NCI-H146 (cell line): ENCODE measurements around the gene RAB36.
"Not testable (repeated sequence)": the region's sequence is repeated elsewhere in the genome, so short reads cannot be mapped to it uniquely, and the experiment has no call there.

Experiments
- DNase-seq: peaks from one replicate; lab custom pipeline; 2025; lab: John Stamatoyannopoulos, UW

The RAB36 gene

DNA sequence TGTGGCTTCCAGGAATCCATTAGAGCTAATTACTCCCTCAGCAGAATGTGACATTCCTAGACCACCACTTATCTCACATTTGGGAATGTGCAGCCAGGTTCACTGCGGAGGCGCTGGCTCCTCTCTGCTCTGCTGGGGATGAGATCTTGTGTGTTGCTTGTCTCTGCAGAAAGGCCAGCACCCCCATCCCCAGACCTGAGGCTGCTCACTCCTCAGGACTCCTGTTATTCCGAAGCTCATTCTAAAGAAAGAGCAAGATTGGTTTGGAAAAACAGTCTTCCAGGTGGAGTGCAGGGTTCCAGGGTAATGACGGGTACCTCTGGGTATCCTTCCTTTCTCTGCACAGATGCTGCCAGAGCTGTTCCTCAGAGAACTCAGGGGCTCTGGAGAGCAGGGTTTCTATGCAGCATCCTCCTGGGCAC is 24.3 kb upstream of the RAB36 start:
- DNase-seq = no peak

DNA sequence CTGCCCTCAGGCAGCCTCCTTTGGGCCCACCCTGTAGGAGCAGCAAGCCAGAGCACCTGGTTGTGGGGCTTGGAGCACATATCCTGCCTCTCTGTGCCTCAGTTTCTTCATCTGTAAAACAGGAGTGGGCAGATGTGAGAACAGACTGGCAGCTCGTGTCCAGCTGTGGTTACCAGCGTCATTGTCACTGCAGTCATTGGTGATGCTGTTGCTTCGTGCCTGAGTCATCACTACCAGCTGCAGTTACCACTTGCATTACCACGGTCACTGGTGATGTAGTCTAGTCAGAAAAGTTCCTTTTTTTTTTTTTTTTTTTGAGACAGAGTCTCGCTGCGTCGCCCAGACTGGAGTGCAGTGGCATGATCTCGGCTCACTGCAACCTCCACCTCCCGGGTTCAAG is 23.9 kb upstream of the RAB36 start:
- DNase-seq = no peak

DNA sequence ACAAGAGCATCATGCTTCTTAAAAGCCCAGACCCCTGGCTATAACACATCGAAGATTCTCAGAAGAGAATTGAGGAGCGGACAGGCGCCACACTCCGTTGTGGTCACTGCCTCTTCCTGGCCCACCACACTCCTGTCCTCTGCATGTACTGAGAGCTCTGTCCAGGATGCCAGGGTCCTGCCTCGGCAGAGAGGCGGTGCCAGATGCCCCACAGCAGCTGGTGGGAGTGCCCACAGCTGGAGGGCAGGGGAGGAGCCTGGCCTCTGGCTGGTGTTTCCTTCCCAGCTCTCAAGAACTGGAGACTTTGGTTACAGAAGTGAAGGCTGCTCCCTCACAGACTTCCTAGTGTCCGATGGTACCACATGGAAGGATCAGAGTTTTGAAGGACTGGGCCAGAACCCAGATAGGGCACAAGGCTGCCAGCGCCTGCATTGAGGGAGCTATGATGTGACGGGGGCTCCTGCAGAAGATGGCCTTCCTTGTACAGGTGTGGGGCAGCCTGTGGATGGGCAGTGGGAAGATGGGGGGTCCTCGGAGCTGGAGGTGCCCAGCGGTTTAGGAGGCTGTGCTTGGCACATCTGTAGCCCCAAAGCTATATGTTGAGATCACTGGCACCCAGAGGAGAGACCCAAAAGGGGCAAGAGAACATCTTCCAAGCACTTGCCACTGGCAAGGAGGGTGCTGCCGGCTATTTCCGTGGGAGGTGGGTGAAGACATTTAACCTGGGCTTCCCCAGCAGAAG is 22.9 kb upstream of the RAB36 start:
- no peak for DNase-seq

DNA sequence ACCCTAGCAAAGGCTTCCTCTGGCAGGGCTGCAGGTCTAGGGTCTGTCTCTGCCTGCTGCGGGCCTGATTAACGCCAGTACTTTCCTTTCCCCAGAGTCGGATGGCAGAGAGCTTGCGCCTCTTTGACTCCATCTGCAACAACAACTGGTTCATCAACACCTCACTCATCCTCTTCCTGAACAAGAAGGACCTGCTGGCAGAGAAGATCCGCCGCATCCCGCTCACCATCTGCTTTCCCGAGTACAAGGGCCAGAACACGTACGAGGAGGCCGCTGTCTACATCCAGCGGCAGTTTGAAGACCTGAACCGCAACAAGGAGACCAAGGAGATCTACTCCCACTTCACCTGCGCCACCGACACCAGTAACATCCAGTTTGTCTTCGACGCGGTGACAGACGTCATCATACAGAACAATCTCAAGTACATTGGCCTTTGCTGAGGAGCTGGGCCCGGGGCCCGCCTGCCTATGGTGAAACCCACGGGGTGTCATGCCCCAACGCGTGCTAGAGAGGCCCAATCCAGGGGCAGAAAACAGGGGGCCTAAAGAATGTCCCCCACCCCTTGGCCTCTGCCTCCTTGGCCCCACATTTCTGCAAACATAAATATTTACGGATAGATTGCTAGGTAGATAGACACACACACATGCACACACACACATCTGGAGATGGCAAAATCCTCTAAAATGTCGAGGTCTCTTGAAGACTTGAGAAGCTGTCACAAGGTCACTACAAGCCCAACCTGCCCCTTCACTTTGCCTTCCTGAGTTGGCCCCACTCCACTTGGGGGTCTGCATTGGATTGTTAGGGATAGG is 22.1 kb upstream of the RAB36 start:
- DNase-seq = no peak

DNA sequence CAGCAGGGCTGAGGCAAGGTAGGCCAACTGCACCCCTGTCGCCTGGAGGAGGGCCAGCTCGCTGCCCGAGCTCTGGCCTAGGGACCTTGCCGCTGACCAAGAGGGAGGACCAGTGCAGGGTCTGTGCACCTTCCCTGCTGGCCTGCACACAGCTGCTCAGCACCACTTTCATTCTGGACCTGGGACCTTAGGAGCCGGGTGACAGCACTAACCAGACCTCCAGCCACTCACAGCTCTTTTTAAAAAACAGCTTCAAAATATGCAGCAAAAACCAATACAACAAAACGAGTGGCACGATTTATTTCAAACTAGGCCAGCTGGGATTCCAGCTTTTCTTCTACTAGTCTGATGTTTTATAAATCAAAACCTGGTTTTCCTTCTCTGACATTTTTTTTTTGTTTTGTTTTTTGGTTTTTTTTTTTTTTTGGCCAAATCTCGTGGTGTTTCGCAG is 21.4 kb upstream of the RAB36 start:
- no peak for DNase-seq

DNA sequence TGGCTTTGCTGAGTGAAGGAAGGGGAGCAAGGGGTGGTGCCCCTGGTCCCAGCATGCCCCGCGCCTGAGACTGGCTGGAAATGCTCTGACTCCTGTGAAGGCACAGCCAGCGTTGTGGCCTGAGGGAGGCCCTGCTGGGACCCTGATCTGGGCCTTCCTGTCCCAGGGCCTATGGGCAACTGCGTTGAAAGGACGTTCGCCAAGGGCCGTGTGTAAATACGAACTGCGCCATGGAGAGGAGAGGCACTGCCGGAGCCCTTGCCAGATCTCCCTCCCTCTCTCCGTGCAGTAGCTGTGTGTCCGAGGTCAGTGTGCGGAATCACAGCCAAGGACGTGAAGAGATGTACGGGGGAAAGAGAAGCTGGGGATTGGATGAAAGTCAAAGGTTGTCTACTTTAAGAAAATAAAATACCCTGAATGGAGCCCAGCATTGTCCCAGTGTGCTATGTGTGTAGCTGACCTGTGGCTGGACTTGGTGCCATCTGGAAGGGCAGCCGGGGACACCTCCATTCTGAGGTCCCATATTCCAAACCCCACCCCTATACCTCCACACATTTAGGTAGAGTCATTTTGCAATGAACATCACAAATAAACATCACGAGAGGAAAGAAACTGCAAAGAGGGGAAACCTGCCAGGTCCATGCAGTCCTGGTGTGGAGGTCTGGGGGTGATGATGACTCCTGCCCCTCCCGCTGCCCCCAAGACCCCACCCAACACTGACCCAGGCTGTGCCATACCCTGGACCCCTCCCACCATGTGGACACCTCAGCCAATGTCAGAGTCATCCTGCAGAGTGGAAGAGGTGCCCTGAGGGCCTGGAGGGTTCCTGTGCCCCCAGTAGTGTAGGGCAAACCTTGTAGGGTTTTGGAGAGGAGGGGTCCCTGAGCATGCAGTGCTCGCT is 20.4 kb upstream of the RAB36 start:
- no peak for DNase-seq

DNA sequence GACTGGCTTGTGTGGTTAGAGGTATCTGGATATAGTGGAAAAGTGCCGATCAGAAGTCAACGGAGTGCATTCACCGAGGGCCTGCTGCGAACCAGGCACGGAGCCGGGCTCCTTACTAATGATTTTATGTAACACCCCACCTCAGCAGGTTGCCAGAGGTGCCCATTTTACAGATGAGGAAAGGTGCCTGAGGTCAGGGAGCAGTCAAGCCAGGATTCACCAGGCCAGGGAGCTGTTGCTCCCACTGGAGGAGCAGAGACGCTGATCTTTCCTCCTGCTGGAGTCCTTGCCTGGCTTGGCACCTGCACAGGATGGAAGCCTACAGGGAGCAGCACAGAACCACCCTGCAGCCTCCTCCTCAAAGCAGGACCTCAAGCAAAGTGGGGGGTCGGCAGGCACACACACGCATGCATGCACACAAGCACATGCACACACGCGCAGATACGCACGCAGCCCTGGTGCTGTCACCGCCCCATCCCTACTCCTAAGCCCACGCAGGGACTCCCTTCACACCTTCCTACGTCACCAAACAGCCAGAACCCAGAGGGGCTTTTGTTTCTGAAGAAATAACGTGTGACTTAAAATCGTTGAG is 19.7 kb upstream of the RAB36 start:
- DNase-seq = no peak

DNA sequence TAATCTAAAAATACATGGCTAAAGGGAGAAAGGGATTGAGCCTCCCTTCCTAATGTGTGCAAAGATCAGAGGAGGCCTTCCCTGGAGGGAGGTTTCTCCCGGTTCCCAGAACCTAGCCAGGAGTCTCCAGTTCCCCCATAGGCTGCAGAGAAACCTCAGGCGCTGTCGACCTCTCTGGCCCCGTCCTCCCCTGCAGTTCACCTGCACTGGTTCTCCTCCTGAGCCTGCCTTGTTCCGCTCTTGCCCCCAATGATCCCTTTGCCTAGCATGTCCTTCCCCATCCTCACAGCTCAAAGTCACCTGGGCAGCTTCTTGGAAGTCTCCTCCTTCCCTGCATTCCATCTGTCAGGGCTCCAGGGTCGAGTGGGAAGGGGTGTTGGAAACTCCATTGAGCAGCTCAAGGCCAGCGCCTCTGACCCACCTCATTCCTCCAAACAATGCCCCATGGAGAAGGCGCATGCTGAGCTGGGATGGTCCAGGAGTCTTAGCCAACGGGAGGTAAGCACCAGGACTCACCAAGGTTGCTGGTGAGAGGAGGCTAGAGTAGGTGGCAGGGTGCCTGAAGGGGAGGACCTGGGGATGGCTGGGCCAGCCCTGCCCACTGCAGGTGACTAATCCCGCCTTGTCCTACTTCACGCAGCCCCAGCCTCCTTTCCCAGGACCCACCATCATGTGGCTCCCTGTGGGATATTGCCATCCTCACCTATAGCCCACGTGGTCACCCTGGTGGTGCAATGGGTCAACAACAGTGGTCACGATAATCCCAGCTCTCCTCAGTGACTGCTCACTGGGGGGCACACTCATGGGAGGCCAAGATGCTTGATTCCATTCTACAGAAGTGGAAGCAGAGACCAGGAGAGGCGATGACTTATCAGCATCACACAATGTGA is 18.9 kb upstream of the RAB36 start:
- DNase-seq = no peak

DNA sequence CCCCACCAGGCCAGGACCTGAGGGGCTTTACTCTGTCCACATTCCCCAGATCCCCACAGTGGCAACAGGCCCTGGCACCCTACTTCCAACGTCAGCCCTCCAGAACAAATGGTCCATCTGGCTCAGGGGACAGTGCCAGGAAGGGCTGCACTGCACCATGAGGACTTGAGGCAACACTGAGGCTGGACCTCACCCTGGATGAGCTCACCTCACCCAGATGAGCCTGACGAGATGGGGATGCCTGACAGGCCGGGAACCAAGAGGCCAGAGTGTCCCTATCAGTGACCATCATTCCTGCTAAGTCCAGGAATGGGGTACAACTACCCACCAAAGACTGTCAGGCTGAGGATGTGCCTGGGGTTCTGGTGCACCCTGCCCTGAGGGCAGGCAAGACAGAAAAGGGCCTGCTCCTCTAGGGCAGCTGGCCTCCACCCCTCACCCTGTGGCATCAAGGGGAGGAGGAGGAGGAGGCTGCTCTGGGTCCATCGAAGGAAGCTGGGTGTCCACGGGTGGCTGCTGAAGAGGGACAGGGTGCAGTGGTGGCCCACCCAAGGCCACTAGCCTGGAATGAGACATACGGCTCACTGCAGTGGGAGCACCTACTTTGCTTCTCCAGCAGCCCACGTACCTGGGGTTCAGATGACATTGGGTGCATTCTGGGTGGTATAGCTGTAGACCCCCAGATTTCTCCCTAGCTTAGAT is 18.1 kb upstream of the RAB36 start:
- DNase-seq = no peak

DNA sequence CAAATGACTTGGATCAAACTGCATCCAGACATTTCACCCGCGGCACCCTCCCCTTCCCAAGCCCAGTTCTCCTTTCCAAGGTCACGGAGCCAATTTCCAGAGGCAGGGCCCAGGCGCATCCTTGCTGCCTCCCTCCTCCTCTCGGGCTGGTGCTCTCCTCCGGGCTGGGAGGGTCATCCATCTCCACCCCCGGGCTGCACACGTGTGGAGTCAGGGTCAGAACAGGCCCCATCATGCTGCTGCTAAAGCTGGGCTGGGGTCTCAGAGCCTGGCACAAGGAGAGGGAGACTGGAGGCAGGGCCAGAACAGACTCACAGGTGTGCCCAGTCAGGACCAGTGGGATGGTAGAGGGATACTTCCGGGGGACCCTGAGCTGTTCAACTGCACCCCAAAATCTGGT is 17.5 kb upstream of the RAB36 start:
- DNase-seq = no peak

DNA sequence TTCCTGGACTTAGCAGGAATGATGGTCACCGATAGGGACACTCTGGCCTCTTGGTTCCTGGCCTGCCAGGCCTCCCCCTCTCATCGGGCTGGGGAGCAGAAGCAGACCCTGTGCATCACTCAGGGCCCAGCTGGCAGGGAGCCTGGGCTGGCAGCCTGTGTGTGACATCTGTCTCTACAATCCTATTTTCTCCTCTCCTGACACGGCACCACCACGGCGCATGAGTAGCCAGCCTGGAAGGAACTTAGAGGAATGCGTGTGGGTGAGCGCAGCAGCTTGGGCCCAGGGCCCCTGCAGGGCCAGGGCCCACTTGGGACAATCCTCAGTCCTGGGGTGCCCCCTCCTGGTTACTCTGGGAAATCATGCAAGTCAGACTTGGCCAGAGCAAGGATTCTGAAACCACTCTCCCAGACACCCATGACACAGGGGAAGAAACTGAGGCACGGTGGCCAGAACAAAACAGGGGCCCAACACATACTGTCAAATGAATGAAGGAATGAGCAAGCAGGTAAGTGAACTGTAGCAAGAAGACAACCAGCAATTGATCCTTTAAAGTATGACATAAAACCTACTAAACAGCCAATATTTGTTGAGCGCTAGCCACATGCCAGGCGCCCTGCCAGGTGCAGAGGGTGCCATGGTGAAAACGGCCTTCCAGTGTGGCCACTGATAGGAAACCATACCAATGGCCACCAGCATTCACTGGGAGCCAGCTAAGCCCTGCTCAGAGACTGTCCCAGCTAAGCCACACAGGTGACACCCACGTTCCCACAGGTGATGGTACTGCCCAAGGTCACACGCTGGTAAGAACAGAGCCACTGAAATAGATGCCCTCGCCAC is 16.8 kb upstream of the RAB36 start:
- peak; percentile 43 for DNase-seq

DNA sequence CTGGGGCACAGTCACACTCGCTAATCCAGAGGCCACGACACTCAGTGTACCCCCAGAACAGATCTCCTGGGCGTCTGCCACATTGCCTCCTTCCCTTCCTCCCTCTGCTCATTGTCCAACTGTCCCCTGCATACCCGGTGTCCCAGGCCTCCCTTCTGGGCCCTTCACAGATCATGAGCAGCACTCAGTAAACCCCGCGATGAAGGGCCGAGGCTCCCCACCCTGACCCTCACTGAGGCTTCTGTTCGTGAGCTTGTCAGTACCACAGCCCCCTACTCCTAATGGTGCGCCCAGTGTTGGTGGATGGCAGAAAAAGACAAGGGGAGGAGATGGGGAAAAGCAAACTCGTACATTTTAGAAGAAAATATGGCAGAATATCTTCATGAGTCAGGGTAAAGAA is 16.1 kb upstream of the RAB36 start:
- DNase-seq = no peak

DNA sequence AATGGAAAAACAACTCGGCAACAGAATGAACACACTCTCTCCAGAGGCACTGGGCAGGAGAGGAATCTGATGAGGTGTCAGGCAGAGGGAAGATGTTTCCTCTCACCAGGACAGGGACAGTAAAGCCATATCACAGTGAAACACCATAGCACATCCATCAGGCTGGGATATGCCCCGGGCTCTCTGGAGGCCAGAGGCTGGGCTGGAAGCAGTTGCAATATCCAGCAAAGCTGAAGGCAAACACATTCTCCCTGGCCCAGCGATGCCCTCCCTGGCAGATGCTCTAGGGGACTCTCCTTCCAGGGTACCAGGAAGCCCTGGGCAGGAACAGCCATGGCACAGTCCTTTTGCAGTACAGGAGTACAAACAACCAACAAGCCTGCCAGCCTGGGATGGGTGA is 14.6 kb upstream of the RAB36 start:
- no peak for DNase-seq

DNA sequence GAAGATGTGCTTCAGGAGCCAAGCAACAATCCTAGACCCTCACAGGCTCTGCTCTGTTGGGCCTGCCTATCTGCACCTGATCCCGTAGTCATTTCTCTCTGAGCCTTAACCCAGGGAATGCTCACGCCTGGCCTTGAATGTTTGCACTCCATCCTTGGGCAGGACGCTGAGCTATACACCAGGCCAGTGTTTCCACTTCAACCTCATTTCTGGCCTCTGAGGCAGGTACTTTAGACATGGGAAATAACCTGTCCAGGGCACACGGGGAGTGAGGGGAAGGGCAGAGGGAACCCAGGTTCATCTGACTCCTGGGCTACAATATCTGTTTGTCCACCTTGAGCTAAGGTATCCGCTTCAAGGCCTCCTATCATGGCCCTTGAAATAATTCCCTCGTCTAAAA is 13.3 kb upstream of the RAB36 start:
- no peak for DNase-seq

DNA sequence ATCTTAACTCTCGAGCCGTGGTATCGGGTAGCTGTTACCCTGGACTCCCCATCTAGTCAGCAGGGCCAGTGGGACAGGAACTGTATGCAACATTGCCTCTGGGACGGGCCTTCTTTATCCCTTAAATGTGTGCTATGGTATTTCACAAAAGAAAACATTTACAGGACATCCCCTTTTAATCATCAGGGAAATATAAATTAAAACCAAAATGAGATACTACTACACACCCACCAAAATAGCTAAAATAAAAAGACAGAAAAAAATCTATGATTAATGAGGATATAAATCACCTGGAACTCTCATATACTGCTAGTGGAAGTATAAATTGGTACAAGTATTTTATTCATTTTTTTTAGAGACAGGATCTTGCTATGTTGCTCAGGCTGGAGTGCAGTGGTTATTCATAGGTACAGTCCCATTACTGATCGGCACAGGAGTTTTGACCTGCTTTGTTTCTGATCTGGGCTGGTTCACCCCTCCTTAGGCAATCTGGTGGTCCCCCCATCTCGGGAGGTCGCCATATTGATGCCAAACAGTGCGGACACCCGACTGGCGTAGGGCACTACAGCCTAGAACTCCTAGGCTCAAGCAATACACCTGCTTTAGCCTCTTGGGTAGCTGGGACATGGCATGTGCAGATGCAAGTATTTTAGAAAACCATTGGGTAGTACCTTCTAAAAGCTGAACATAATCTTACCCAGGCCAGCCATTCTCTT is 12.7 kb upstream of the RAB36 start:
- DNase-seq = no peak

DNA sequence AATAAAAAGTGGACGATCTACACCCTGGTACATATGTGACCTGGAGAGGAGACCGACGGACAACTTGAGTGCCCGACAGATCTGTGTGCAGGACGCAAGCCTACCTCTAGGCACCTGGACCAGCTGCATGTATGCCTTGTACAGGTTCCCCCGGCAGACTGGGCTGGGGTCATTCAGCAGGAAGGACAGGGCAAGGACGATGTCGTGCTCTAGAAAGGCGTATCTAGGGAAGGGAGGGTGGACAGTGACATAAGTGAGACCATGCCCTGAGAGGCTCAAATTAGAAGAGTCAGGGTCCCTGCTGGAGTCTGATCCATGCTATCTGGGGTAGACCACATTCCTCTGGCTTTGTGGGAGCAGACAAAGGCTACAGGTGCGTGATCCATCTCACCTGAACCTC is 11.4 kb upstream of the RAB36 start:
- DNase-seq = no peak

DNA sequence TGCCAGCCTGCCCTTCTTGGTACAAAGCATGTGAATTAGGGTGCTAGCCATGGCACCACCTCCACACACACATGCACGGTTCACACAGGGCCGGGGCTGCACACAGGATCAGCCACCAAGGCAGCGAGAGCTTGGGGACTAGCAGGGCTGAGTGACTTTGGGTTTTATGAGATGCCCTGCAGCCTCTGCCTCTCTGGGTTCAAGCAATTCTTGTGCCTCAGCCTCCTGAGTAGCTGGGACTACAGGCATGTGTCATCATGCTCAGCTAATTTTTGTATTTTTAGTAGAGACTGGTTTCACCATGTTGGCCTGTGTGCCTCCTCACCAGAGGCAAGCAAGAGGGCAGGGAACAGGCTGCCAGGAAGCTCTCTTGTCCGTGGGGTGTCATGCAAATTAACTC is 8.3 kb upstream of the RAB36 start:
- DNase-seq = not testable (repeated sequence)

DNA sequence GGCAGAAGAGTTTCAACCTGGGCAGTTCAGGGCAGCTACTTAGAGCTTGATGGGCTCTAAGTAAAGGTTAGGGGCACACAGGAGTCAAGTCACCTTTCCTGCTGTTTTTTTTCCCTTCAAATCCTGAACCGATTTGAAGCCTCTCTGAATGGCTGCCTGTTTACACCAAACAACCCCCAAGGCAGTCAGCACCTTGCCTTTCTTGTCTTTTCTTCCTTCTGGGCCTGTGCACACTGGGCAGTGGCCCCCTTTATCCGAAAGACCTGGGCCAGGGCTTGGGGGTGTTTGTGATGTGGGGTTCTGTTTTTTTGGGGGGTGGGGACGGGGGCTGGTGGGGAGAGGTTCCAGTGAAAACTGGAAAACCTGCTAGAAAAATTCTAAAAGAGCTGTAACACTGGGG is 7.8 kb upstream of the RAB36 start:
- no peak for DNase-seq
